NK-92 (cell line): ENCODE measurements around the gene AEBP2.
"Not testable (repeated sequence)": the region's sequence is repeated elsewhere in the genome, so short reads cannot be mapped to it uniquely, and the experiment has no call there.

Source experiments
- DNase-seq: peaks from one replicate; lab custom pipeline; 2025; ENCODE audit not compliant: unreplicated experiment; lab: John Stamatoyannopoulos, UW

The AEBP2 gene

DNA sequence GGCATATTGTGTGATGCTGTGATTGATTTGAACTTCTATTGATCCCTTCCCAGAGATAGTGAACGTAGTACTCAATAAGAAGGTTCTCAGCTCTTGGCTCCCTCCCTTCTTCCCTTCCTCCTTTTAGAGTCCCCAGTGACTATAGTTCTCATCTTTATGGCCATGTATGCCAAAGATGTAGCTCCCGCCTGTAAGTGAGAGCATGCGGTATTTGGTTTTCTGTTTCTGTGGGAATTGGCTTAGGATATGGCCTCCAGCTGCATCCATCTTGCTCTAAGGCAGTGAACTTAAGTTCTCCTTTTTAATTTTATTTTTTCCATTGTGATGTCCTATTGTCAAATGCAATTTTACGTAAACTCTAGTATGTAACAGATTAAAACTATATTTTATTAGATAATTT lies 109.5 kb downstream of the AEBP2 start:
- DNase-seq = no peak

DNA sequence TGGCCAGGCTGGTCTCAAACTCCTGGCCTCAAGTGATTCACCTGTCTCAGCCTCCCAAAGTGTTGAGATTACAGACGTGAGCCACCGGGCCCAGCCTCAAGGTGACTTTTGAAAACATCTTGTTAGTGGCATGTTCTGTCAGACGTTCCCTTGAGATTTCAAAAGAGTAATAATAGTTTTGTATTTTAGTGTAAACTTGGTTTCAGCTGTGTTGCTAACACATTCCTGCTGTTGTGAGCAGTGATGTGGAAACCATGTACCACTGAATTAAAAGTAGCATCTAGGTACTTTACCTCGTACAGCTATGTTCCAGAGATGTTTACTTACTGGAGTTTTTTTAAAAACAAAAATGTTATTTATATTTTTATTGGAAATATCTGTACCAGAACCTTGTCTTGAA lies 111.3 kb downstream of the AEBP2 start:
- DNase-seq = no peak

DNA sequence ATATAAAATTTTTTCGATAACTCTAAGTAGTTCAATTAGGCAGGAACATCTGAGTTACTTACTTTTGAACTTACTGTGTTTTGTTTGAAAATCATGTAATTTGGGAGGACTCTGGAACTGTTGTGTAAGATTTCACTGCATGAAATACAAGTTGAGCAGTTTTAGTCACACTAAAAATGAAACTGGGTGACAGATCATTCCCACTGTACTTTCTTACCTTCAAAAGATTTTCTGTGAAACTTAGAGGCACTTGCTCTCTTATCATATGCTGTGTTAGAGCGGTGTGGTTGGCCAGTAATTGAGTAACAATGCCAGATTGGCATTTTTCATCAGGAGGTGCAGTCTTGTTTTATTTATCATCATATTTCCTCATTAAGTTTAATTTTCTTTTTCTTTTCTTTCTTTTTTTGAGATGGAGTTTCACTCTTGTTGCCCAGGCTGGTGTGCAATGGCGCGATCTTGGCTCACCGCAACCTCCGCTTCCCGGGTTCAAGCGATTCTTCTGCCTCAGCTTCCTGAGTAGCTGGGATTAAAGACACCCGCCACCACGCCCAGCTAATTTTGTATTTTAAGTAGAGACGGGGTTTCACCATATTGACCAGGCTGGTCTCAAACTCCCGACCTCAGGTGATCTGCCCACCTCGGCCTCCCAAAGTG lies 113.3 kb downstream of the AEBP2 start:
- DNase-seq = not testable (repeated sequence)

DNA sequence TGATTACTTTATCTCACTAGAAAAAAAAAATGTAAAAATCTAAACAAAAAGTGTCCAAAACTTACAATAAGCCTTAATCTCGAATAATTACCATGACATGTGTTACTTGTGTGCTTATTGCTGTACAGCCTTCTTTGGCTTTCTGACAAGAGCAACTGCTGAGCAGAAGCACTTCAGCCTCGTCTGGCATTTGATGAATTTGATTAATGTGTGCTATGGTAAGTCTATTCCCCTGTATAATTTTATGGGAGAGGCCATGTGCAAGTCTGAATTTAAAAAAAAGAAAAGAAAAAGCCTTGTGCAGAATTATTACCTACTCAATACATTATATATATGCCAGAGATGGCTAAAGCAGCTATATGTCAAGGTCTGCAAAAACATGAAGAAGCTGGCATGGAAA lies 113.9 kb downstream of the AEBP2 start:
- no peak for DNase-seq

DNA sequence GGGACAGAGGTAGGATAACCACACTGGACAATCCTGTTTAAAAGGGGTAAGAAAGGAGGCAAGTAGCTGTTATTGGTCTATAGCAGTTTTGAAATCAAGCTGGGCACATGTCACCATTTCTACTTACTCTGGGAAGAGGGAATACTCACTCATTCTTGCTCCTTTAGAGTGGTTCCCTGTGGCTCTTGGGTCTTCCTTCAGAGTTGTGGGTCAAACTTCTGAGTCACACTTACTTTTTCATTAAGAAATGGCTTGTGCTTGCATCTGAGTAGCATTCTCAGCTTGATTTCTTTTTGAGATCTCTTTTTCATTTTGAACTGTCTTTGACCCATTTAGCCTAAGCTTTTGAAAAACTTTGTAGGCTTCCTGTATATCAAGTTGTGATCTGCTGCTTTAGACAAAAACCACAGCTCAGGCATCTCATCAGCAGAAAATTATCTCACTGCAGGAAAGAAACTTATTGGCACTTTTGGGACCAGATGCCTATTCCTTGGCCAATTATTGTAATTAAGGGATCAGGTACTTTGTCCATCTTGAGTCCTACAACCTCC lies 122.2 kb downstream of the AEBP2 start:
- DNase-seq = no peak
